NCI-H128 (cell line): Measurements from ENCODE around the gene TRIM33.
"Not testable (repeated sequence)": the region's sequence is repeated elsewhere in the genome, so short reads cannot be mapped to it uniquely, and the experiment has no call there.

Experiments
- DNase-seq: peaks from one replicate; lab custom pipeline; 2025; ENCODE audit not compliant: unreplicated experiment; lab: John Stamatoyannopoulos, UW

TRIM33 gene

GRCh38 chr1:114467491-114467890, 43.5 kb downstream of the TRIM33 start:
- no peak for DNase-seq

GRCh38 chr1:114466334-114467014, 44.5 kb downstream of the TRIM33 start:
- no peak for DNase-seq

- DNase-seq, result no peak
Observed at GRCh38 chr1:114462963-114463362, 48.0 kb downstream of the TRIM33 start.

GRCh38 chr1:114462341-114462740, 48.7 kb downstream of the TRIM33 start:
- no peak for DNase-seq

- no peak for DNase-seq
Observed at GRCh38 chr1:114458237-114458777, 52.7 kb downstream of the TRIM33 start.

GRCh38 chr1:114457675-114458236, 53.2 kb downstream of the TRIM33 start:
- DNase-seq, result no peak

- DNase-seq, result no peak
Observed at GRCh38 chr1:114456586-114456985, 54.4 kb downstream of the TRIM33 start.

GRCh38 chr1:114455102-114455785, 55.8 kb downstream of the TRIM33 start:
- no peak for DNase-seq

GRCh38 chr1:114454539-114454938, 56.5 kb downstream of the TRIM33 start:
- no peak for DNase-seq

GRCh38 chr1:114453361-114453784, 57.6 kb downstream of the TRIM33 start:
- DNase-seq, result no peak

GRCh38 chr1:114448370-114449036, 62.5 kb downstream of the TRIM33 start:
- DNase-seq, result no peak

GRCh38 chr1:114446198-114446597, 64.8 kb downstream of the TRIM33 start:
- no peak for DNase-seq

- not testable (repeated sequence) for DNase-seq
Observed at GRCh38 chr1:114443226-114443625, 67.8 kb downstream of the TRIM33 start.

GRCh38 chr1:114441332-114441731, 69.7 kb downstream of the TRIM33 start:
- no peak for DNase-seq

- DNase-seq, result no peak
Observed at GRCh38 chr1:114439369-114439768, 71.6 kb downstream of the TRIM33 start.

- no peak for DNase-seq
Observed at GRCh38 chr1:114437812-114438211, 73.2 kb downstream of the TRIM33 start.

GRCh38 chr1:114436799-114437198, 74.2 kb downstream of the TRIM33 start:
- DNase-seq, result no peak

GRCh38 chr1:114435088-114435715, 75.8 kb downstream of the TRIM33 start:
- no peak for DNase-seq

GRCh38 chr1:114431026-114431425, 80.0 kb downstream of the TRIM33 start:
- DNase-seq, result no peak

GRCh38 chr1:114428083-114428754, 82.8 kb downstream of the TRIM33 start:
- no peak for DNase-seq
